ENCODE measurements around the gene NUP62. TPM values are rescaled to one million over a fixed set of nuclear protein-coding genes. Genes with fewer than 3 reads are reported as not detected.

The NUP62 gene
- total and polyA plus RNA-seq, 4 donors: 16.2 to 45.9 (median 38.0) TPM

DNA sequence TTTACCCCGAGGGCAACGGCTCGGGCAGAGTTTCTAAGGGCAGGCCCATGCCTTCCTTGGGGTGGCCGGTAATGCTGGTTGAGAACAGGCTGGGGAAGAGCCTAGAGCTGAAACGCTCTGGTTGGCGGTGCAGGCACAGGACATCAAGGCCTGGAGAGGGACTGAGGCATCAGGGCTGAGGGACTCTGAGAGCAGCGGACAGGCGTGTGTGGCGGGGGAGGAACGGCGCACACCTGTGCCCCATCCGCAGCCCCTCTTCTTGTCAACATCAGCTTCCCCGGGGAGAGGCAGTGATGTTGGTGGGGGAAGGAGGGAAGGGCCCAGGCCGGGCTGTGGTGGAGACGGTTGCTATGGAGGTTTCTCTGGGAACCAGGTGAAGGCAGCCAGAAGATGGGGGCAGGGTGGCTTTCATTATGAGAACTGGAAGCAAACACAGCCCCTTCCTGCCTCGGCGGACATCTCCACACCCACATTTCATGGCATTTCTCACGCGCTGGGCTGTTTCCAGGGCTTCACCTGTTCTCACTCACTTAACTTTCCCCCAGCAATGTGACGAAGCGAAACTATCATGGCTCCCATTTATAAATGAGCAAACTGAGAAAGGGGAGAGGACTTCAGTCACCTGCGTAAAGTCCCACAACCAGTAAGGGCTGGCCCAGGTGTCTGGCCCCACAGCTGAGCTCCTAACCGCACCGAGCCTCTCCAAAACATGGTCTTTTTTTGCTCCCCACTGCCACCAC lies 8.5 kb downstream of the NUP62 start:
- H3K4me1 ChIP-seq (ENCODE audit: control insufficient read depth in 5 of 5, insufficient read depth in 5 of 5, low read length in 5 of 5): no peaks in the 10 kb centered on the region
- no peaks in the 10 kb centered on the region for H3K27me3 ChIP-seq (ENCODE audit: control insufficient read depth in 3 of 3, insufficient read depth in 3 of 3, low read length in 2 of 3)
- no peak overlapping the region for H3K27ac ChIP-seq (ENCODE audit: low read depth in 1 of 2, low read length in 1 of 2)
- H3K36me3 ChIP-seq (ENCODE audit: control insufficient read depth in 4 of 4, insufficient read depth in 4 of 4, low read length in 4 of 4): peaks cover 4 to 36% (median 29%) of the 10 kb centered on the region in 4 donors
- no peak for ATAC-seq (ENCODE audit: insufficient read depth, low FRiP score)
- TF ChIP-seq, protein P1, sequence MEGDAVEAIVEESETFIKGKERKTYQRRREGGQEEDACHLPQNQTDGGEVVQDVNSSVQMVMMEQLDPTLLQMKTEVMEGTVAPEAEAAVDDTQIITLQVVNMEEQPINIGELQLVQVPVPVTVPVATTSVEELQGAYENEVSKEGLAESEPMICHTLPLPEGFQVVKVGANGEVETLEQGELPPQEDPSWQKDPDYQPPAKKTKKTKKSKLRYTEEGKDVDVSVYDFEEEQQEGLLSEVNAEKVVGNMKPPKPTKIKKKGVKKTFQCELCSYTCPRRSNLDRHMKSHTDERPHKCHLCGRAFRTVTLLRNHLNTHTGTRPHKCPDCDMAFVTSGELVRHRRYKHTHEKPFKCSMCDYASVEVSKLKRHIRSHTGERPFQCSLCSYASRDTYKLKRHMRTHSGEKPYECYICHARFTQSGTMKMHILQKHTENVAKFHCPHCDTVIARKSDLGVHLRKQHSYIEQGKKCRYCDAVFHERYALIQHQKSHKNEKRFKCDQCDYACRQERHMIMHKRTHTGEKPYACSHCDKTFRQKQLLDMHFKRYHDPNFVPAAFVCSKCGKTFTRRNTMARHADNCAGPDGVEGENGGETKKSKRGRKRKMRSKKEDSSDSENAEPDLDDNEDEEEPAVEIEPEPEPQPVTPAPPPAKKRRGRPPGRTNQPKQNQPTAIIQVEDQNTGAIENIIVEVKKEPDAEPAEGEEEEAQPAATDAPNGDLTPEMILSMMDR (IDR thresholded peaks at IDR 0.05; ENCODE audit: control extremely low read depth, extremely low read depth): no peak
- 92 to 95% methylated on average over 23 to 24 of the region's 24 CpGs for WGBS, 2 donors
- DNase-seq: no peak
- no peak overlapping the region for H3K4me3 ChIP-seq
- no peaks in the 10 kb centered on the region for H3K9me3 ChIP-seq (ENCODE audit: control insufficient read depth in 4 of 4, insufficient read depth in 3 of 4, low read length in 3 of 4)
- no peak overlapping the region for H3K9ac ChIP-seq (ENCODE audit: insufficient read depth in 1 of 2, low read length in 2 of 2)

- no peaks in the 10 kb centered on the region for H3K9me3 ChIP-seq (ENCODE audit: control insufficient read depth in 4 of 4, insufficient read depth in 3 of 4, low read length in 3 of 4)
- H3K36me3 ChIP-seq (ENCODE audit: control insufficient read depth in 4 of 4, insufficient read depth in 4 of 4, low read length in 4 of 4): peaks cover 7 to 38% (median 29%) of the 10 kb centered on the region in 4 donors
- H3K4me3 ChIP-seq: no peak overlapping the region
- H3K27me3 ChIP-seq (ENCODE audit: control insufficient read depth in 3 of 3, insufficient read depth in 3 of 3, low read length in 2 of 3): no peaks in the 10 kb centered on the region
- WGBS, 2 donors: 92 to 95% methylated on average over 8 of the region's 8 CpGs
- no peak overlapping the region for H3K27ac ChIP-seq (ENCODE audit: low read depth in 1 of 2, low read length in 1 of 2)
- TF ChIP-seq, protein P1 (IDR thresholded peaks at IDR 0.05; ENCODE audit: control extremely low read depth, extremely low read depth): no peak
- no peak overlapping the region for H3K9ac ChIP-seq (ENCODE audit: insufficient read depth in 1 of 2, low read length in 2 of 2)
- no peaks in the 10 kb centered on the region for H3K4me1 ChIP-seq (ENCODE audit: control insufficient read depth in 5 of 5, insufficient read depth in 5 of 5, low read length in 5 of 5)
- ATAC-seq (ENCODE audit: insufficient read depth, low FRiP score) (no peak), DNase-seq (no peak)
These were observed 11.2 kb downstream of the NUP62 start for GRCh38 chr19:49918089-49918488.

GRCh38 chr19:49916839-49917733 lies 12.2 kb downstream of the NUP62 start:
- DNase-seq (peak; percentile 27 to 51 (median 50)), ATAC-seq (ENCODE audit: insufficient read depth, low FRiP score) (no peak)
- no peaks in the 10 kb centered on the region for H3K9me3 ChIP-seq (ENCODE audit: control insufficient read depth in 4 of 4, insufficient read depth in 3 of 4, low read length in 3 of 4)
- H3K27me3 ChIP-seq (ENCODE audit: control insufficient read depth in 3 of 3, insufficient read depth in 3 of 3, low read length in 2 of 3): no peaks in the 10 kb centered on the region
- no peak overlapping the region for H3K4me3 ChIP-seq
- H3K27ac ChIP-seq (ENCODE audit: low read depth in 1 of 2, low read length in 1 of 2): peak overlapping the region in 1 of 2 donors; percentile 15
- H3K4me1 ChIP-seq (ENCODE audit: control insufficient read depth in 5 of 5, insufficient read depth in 5 of 5, low read length in 5 of 5): peaks cover 0 to 3% (median 0%) of the 10 kb centered on the region in 5 donors
- TF ChIP-seq, protein P1 (IDR thresholded peaks at IDR 0.05; ENCODE audit: control extremely low read depth, extremely low read depth): no peak
- H3K36me3 ChIP-seq (ENCODE audit: control insufficient read depth in 4 of 4, insufficient read depth in 4 of 4, low read length in 4 of 4): peaks cover 3 to 33% (median 27%) of the 10 kb centered on the region in 4 donors
- 49 to 71% methylated on average over 21 of the region's 21 CpGs for WGBS, 2 donors
- H3K9ac ChIP-seq (ENCODE audit: insufficient read depth in 1 of 2, low read length in 2 of 2): no peak overlapping the region

Measured in lung (tissue), 12 donors.